B cell (primary cell): ENCODE data around the gene NKX6-2.

Experiments
- CTCF ChIP-seq: fragments of 200-600 bp; IDR thresholded peaks from one replicate; pipeline ENCODE4 v1.8.0; 2022; ENCODE audit warnings: antibody characterized with exemption, mild to moderate bottlenecking
- EZH2 ChIP-seq: IDR thresholded peaks from 2 replicates; pipeline ENCODE4 v1.6.1; 2012; ENCODE audit warnings: borderline replicate concordance, low read depth, mild to moderate bottlenecking, moderate library complexity, low read length; ENCODE audit not compliant: insufficient read depth, poor library complexity, severe bottlenecking

- TF ChIP-seq CTCF (no peak), EZH2 (no peak)
These were observed 5.6 kb downstream of the NKX6-2 start for GRCh38 chr10:132780356-132780755.
